GM12872 (cell line): ENCODE data around the gene DLX5.

ENCODE experiments used
- TF ChIP-seq, protein P1 (sequence below): IDR thresholded peaks from 3 replicates; pipeline ENCODE4 v1.5.1; 2011; ENCODE audit warnings: low read depth, mild to moderate bottlenecking, low read length, moderate library complexity; ENCODE audit not compliant: insufficient read depth

Gene DLX5

DNA sequence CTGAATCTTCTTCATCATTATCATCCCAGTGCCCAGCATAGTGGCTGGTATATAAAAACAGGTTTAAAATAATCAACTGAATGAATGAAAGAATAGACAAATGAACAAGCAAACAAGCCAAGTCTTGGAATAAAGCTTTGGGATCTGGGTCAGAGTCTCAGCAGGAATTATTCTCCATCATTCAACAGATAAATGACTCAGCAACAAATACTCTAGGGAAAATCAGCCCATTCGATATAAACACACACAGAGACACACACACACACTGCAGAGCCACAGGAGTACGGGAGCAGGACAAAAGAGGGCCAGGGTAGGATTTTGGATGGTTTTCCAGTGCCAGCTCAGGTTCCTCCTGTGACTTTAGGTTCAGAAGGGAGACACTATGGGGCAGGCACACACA, 48.5 kb downstream of the DLX5 start:
- TF ChIP-seq, protein P1, sequence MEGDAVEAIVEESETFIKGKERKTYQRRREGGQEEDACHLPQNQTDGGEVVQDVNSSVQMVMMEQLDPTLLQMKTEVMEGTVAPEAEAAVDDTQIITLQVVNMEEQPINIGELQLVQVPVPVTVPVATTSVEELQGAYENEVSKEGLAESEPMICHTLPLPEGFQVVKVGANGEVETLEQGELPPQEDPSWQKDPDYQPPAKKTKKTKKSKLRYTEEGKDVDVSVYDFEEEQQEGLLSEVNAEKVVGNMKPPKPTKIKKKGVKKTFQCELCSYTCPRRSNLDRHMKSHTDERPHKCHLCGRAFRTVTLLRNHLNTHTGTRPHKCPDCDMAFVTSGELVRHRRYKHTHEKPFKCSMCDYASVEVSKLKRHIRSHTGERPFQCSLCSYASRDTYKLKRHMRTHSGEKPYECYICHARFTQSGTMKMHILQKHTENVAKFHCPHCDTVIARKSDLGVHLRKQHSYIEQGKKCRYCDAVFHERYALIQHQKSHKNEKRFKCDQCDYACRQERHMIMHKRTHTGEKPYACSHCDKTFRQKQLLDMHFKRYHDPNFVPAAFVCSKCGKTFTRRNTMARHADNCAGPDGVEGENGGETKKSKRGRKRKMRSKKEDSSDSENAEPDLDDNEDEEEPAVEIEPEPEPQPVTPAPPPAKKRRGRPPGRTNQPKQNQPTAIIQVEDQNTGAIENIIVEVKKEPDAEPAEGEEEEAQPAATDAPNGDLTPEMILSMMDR = no peak

DNA sequence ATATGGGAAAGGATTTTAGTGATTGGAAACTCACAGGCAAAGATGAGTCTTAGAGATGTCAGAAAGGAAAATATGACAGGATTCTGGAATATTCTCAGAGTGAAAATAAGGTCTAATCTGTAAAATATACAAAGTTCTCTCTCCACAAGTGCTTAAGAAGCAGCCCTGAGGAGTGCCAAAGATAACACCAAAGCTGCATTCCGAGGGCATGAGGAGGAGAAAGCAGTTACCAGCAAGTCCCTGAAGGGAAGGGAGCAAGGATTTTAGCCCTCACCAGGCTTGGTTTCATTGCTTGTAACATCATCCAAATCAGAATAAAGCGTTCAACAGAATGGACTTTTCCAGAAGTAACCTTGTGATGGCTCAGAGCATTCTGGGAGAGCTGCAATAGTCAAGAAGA, 50.6 kb downstream of the DLX5 start:
- TF ChIP-seq, protein P1 = no peak

DNA sequence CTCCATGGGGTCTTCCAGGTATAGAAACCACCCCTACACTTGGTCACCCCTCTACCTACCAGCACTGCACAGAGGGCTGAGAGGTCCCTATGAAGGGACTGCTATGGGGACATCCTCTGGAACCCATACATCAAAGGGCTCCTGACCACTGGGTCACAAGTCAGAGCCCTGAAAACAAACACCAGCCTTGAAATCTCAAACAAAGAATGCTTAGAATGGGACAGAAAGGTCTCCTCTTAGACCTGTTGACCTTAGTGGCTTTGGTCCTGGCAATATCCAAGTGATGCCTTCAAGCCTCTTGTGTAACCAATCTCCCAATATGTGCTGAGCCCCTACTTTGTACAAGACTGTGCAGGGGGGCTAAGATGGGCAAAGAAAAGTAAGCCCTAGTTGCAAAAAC, 53.9 kb downstream of the DLX5 start:
- TF ChIP-seq, protein P1 = no peak
